IMR-90 (cell line): ENCODE measurements around the gene DNAJB7. TPM values are rescaled to one million over a fixed set of nuclear protein-coding genes. Genes with fewer than 3 reads are reported as not detected.

Source experiments
- ATAC-seq: fragments of 200-7000 bp; cut with Tn5 transposase; 2 replicates; pipeline ENCODE4 v1.9.1; 2020; ENCODE audit warnings: low read depth, mild to moderate bottlenecking, moderate library complexity
- BruUV-seq: library from RNA; stranded (reverse); fragments of 400-500 nt; replicated peaks from 2 replicates; lab custom pipeline; 2021; lab: Mats Ljungman, UMichigan
- CTCF ChIA-PET: fragments of 300-600 bp; formaldehyde crosslinking; extraction: SDS; loops from one replicate; lab custom pipeline; 2021; ENCODE audit warnings: antibody characterized with exemption; lab: Yijun Ruan, JAX
- POLR2A ChIA-PET: fragments of 300-600 bp; sonication (Branson Sonifier 250); formaldehyde crosslinking; loops from one replicate; lab custom pipeline; 2022; ENCODE audit warnings: antibody characterized with exemption; ENCODE audit not compliant: unreplicated experiment; lab: Charles Lee
- DNase-seq: peaks from one replicate; pipeline ENCODE4 v3.0.0; 2013
- H2AFZ ChIP-seq: replicated peaks from 2 replicates; pipeline ENCODE3; 2013; ENCODE audit warnings: low read length, mild to moderate bottlenecking; ENCODE audit not compliant: poor library complexity
- H2AK5ac ChIP-seq: 2 replicates; pipeline ENCODE4 v1.6.1; 2013; ENCODE audit warnings: low read depth, low read length, inconsistent platforms
- H2AK9ac ChIP-seq: replicated peaks from 2 replicates; pipeline ENCODE3; 2013; ENCODE audit warnings: mild to moderate bottlenecking, low read depth, low read length, moderate library complexity; ENCODE audit not compliant: poor library complexity
- H2BK120ac ChIP-seq: 2 replicates; pipeline ENCODE4 v1.6.1; 2013; ENCODE audit warnings: low read depth, low read length, inconsistent platforms
- H2BK15ac ChIP-seq: 3 replicates; pipeline ENCODE4 v1.6.1; 2013; ENCODE audit warnings: low read depth, low read length, inconsistent platforms
- H2BK20ac ChIP-seq: 2 replicates; pipeline ENCODE4 v1.6.1; 2013; ENCODE audit warnings: low read depth, mild to moderate bottlenecking, inconsistent platforms, low read length, moderate library complexity
- H2BK5ac ChIP-seq: 2 replicates; pipeline ENCODE4 v1.6.1; 2013; ENCODE audit warnings: mild to moderate bottlenecking, low read depth, low read length, inconsistent platforms; ENCODE audit not compliant: poor library complexity, severe bottlenecking
- H3K14ac ChIP-seq: replicated peaks from 2 replicates; pipeline ENCODE4 v1.6.1; 2013; ENCODE audit warnings: low read depth, low read length, inconsistent platforms
- H3K18ac ChIP-seq: 2 replicates; pipeline ENCODE4 v1.6.1; 2013; ENCODE audit warnings: low read depth, low read length, control low read depth
- H3K23ac ChIP-seq: 2 replicates; pipeline ENCODE4 v1.6.1; 2013; ENCODE audit warnings: low read depth, low read length, inconsistent platforms
- H3K27ac ChIP-seq: 2 replicates; pipeline ENCODE4 v1.5.1; 2013; ENCODE audit warnings: mild to moderate bottlenecking, control low read depth, low read length; ENCODE audit not compliant: insufficient read depth
- H3K27me3 ChIP-seq: 2 replicates; pipeline ENCODE4 v1.6.1; 2013; ENCODE audit warnings: low read length; ENCODE audit not compliant: control insufficient read depth, insufficient read depth
- H3K36me3 ChIP-seq: 2 replicates; pipeline ENCODE4 v1.6.1; 2013; ENCODE audit warnings: low read length, mixed read lengths; ENCODE audit not compliant: control insufficient read depth, insufficient read depth
- H3K4ac ChIP-seq: 2 replicates; pipeline ENCODE4 v1.6.1; 2013; ENCODE audit warnings: low read depth, low read length, inconsistent platforms
- H3K4me1 ChIP-seq: 2 replicates; pipeline ENCODE4 v1.6.1; 2013; ENCODE audit warnings: low read length, mixed read lengths; ENCODE audit not compliant: control insufficient read depth, insufficient read depth
- H3K4me2 ChIP-seq: 2 replicates; pipeline ENCODE4 v1.6.1; 2013; ENCODE audit warnings: low read depth, mild to moderate bottlenecking, control low read depth, low read length, moderate library complexity
- H3K4me3 ChIP-seq: 2 replicates; pipeline ENCODE4 v1.5.1; 2013; ENCODE audit warnings: low read depth, mild to moderate bottlenecking, control low read depth, low read length, moderate library complexity; ENCODE audit not compliant: insufficient read depth
- H3K56ac ChIP-seq: 2 replicates; pipeline ENCODE4 v1.6.1; 2013; ENCODE audit warnings: low read length, inconsistent platforms; ENCODE audit not compliant: insufficient read depth; ENCODE audit errors: extremely low read depth
- H3K79me1 ChIP-seq, 2 experiments: 2 replicates each; pipeline ENCODE4 v1.6.1; 2013; ENCODE audit warnings: low read length in 2 of 2, inconsistent platforms in 1 of 2, low read depth in 1 of 2
- H3K9ac ChIP-seq: 2 replicates; pipeline ENCODE4 v1.6.1; 2013; ENCODE audit warnings: low read depth, low read length, control low read depth
- H3K9me1 ChIP-seq: 2 replicates; pipeline ENCODE4 v1.6.1; 2013; ENCODE audit warnings: low read length, inconsistent platforms; ENCODE audit not compliant: insufficient read depth
- H3K9me3 ChIP-seq: 2 replicates; pipeline ENCODE4 v1.6.1; 2013; ENCODE audit warnings: low read length; ENCODE audit not compliant: control insufficient read depth, insufficient read depth
- H4K20me1 ChIP-seq: 2 replicates; pipeline ENCODE4 v1.6.1; 2013; ENCODE audit warnings: low read length, inconsistent platforms; ENCODE audit not compliant: insufficient read depth
- H4K5ac ChIP-seq: 2 replicates; pipeline ENCODE4 v1.6.1; 2013; ENCODE audit warnings: mild to moderate bottlenecking, low read depth, low read length, control low read depth
- H4K8ac ChIP-seq, 2 experiments: 2 replicates each; pipeline ENCODE4 v1.6.1; 2013; ENCODE audit warnings: low read depth in 2 of 2, low read length in 2 of 2, control low read depth in 1 of 2, inconsistent platforms in 1 of 2
- H4K91ac ChIP-seq: 2 replicates; pipeline ENCODE4 v1.6.1; 2013; ENCODE audit warnings: low read depth, low read length, inconsistent platforms; ENCODE audit not compliant: insufficient read depth
- BHLHE40 ChIP-seq: fragments of 150-350 bp; IDR thresholded peaks from 2 replicates; pipeline ENCODE4 v1.6.1; 2016; ENCODE audit warnings: mild to moderate bottlenecking, low read depth, low read length
- FOS ChIP-seq: fragments of 150-350 bp; IDR thresholded peaks from 2 replicates; pipeline ENCODE4 v1.6.1; 2016; ENCODE audit warnings: low read depth, low read length
- MAFK ChIP-seq: IDR thresholded peaks from 2 replicates; pipeline ENCODE4 v1.6.1; 2012; ENCODE audit warnings: low read depth, low read length, improper control_type of control experiment
- RAD21 ChIP-seq: IDR thresholded peaks from 2 replicates; pipeline ENCODE4 v1.6.1; 2012; ENCODE audit warnings: low read length, improper control_type of control experiment
- RFX5 ChIP-seq: IDR thresholded peaks from 2 replicates; pipeline ENCODE4 v1.8.0; 2012; ENCODE audit warnings: low read depth, mild to moderate bottlenecking, low read length, moderate library complexity
- SMC3 ChIP-seq: fragments of 150-350 bp; IDR thresholded peaks from 2 replicates; pipeline ENCODE4 v1.6.1; 2016; ENCODE audit warnings: low read depth, mild to moderate bottlenecking, antibody characterized with exemption, low read length, moderate library complexity
- dilution Hi-C: fragments of 300-500 bp; cut with HindIII; formaldehyde crosslinking; loops from one replicate; pipeline ENCODE4 v1.14.3; 2018; ENCODE audit warnings: low sequenced_read_pairs; ENCODE audit not compliant: unreplicated experiment
- in situ Hi-C: fragments of 300-500 bp; cut with MboI; formaldehyde crosslinking; loops from 3 replicates; pipeline ENCODE4 v1.14.3; 2019; ENCODE audit warnings: low sequenced_read_pairs, inconsistent platforms, mixed read lengths
- intact Hi-C: fragments of 100-400 bp; cut with micrococcal nuclease; formaldehyde crosslinking; loops from 2 replicates; pipeline ENCODE4 v1.10.0; 2022
- polyA plus RNA-seq, 3 experiments: library from polyadenylated mRNA; depleted of rRNA; stranded (reverse); fragments of >200 nt; gene quantifications; 2 replicates each; pipeline ENCODE4 v1.2.3, GENCODE V29; 2012; ENCODE audit warnings: low replicate concordance in 1 of 3
- total RNA-seq: library from RNA; depleted of rRNA; stranded (reverse); fragments of >200 nt; gene quantifications from 2 replicates; pipeline ENCODE4 v1.2.3, GENCODE V29; 2012
- TF ChIP-seq, protein P1 (sequence below): fragments of 150-350 bp; IDR thresholded peaks from 2 replicates; pipeline ENCODE4 v1.6.1; 2016; ENCODE audit warnings: low read depth, mild to moderate bottlenecking, low read length, moderate library complexity, borderline replicate concordance

The DNAJB7 gene
- total and polyA plus RNA-seq, 2 of the 4 experiments (the other 2 are of a cell fraction), result not detected

DNA sequence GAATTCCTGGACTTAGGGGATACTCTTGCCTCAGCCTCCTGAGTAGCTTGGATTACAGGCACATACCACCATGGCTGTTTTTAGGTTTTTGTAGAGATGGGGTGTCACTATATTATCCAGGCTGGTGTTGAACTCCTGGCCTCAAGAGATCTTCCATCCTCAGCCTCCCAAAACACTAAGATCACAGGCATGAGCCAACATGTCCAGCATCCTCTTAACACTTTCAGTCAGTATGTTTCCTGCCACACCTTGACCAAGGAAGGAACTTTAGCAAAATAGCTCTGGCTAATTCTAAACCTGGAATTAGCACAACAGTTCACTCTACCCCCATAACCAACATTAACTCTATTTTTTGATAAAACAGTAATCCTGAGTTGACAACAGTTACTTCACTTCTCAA is 27.2 kb upstream of the DNAJB7 start:
- no peak overlapping the region for H2BK120ac ChIP-seq
- H4K91ac ChIP-seq, result no peak overlapping the region
- no peak overlapping the region for H2BK5ac ChIP-seq
- no peak overlapping the region for H3K56ac ChIP-seq
- H2BK20ac ChIP-seq, result no peak overlapping the region
- no peak for TF ChIP-seq RAD21
- no peak for TF ChIP-seq BHLHE40
- TF ChIP-seq MAFK, result no peak
- no peak for TF ChIP-seq SMC3
- TF ChIP-seq FOS, result no peak
- TF ChIP-seq, protein P1, sequence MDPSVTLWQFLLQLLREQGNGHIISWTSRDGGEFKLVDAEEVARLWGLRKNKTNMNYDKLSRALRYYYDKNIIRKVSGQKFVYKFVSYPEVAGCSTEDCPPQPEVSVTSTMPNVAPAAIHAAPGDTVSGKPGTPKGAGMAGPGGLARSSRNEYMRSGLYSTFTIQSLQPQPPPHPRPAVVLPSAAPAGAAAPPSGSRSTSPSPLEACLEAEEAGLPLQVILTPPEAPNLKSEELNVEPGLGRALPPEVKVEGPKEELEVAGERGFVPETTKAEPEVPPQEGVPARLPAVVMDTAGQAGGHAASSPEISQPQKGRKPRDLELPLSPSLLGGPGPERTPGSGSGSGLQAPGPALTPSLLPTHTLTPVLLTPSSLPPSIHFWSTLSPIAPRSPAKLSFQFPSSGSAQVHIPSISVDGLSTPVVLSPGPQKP, result no peak
- TF ChIP-seq RFX5, result no peak
- no peak overlapping the region for H3K9ac ChIP-seq
- no peak overlapping the region for H4K5ac ChIP-seq
- H3K9me3 ChIP-seq, result no peaks in the 10 kb centered on the region
- H3K4ac ChIP-seq, result no peak overlapping the region
- H3K36me3 ChIP-seq, result peaks cover 25% of the 10 kb centered on the region
- in situ Hi-C loops (loop anchor here (25.0 kb wide), 1 partner anchor 452 kb away; no protein-coding TSS in a partner anchor), intact Hi-C loops (no loop called here), dilution Hi-C loops (no loop called here)
- H3K4me1 ChIP-seq, result no peaks in the 10 kb centered on the region
- no peak overlapping the region for H3K23ac ChIP-seq
- no peak overlapping the region for H4K8ac ChIP-seq
- DNase-seq, result no peak
- no peak overlapping the region for H3K4me3 ChIP-seq
- H2BK15ac ChIP-seq, result no peak overlapping the region
- no peak overlapping the region for H3K18ac ChIP-seq
- ChIA-PET CTCF (interaction anchor here (1.6 kb wide), 1 partner anchor 10 kb away, joined by 4 read pairs; no protein-coding TSS in a partner anchor), POLR2A (no interaction called here)
- no peak overlapping the region for H3K4me2 ChIP-seq
- no peak overlapping the region for H2AK9ac ChIP-seq
- ATAC-seq, result no peak
- no peak overlapping the region for H2AK5ac ChIP-seq
- no peaks in the 10 kb centered on the region for H3K9me1 ChIP-seq
- no peaks in the 10 kb centered on the region; a peak in 1 of 4 replicates for H3K79me1 ChIP-seq
- no peaks in the 10 kb centered on the region for H4K20me1 ChIP-seq
- BruUV-seq, result no TSS peak
- H3K27me3 ChIP-seq, result no peaks in the 10 kb centered on the region
- H3K14ac ChIP-seq, result no peak overlapping the region
- no peak overlapping the region for H3K27ac ChIP-seq
- no peak overlapping the region for H2AFZ ChIP-seq
